Smooth muscle cell (in vitro differentiated cells): ENCODE measurements around the gene ADAM22. TPM values are rescaled to one million over a fixed set of nuclear protein-coding genes. Genes with fewer than 3 reads are reported as not detected.
"Not testable (repeated sequence)": the region's sequence is repeated elsewhere in the genome, so short reads cannot be mapped to it uniquely, and the experiment has no call there.

ENCODE experiments used
- DNase-seq: peaks from one replicate; lab custom pipeline; 2025; ENCODE audit not compliant: unreplicated experiment; lab: John Stamatoyannopoulos, UW
- H2AFZ ChIP-seq: fragments of 200-600 bp; sonication (generic); 2 replicates; pipeline ENCODE4 v1.6.0; 2016; ENCODE audit warnings: antibody characterized with exemption, low read depth, mild to moderate bottlenecking
- H3F3A ChIP-seq: fragments of 200-600 bp; sonication (generic); 2 replicates; pipeline ENCODE4 v1.6.0; 2017; ENCODE audit warnings: antibody characterized with exemption, low read depth
- H3K27ac ChIP-seq: fragments of 200-600 bp; sonication (generic); 2 replicates; pipeline ENCODE4 v1.5.1; 2016; ENCODE audit warnings: low read depth, mild to moderate bottlenecking
- H3K27me3 ChIP-seq: fragments of 200-600 bp; sonication (generic); 2 replicates; pipeline ENCODE4 v1.6.1; 2016; ENCODE audit warnings: low read depth, mild to moderate bottlenecking
- H3K36me3 ChIP-seq: fragments of 200-600 bp; sonication (generic); 2 replicates; pipeline ENCODE4 v1.5.1; 2016; ENCODE audit warnings: low read depth
- H3K4me1 ChIP-seq: fragments of 200-600 bp; sonication (generic); 2 replicates; pipeline ENCODE4 v1.5.1; 2016; ENCODE audit warnings: low read depth
- H3K4me2 ChIP-seq: fragments of 200-600 bp; sonication (generic); 2 replicates; pipeline ENCODE4 v1.6.0; 2016; ENCODE audit warnings: mild to moderate bottlenecking
- H3K4me3 ChIP-seq: fragments of 200-600 bp; sonication (generic); 2 replicates; pipeline ENCODE4 v1.5.1; 2016; ENCODE audit warnings: mild to moderate bottlenecking
- H3K79me2 ChIP-seq: fragments of 200-600 bp; sonication (generic); 2 replicates; pipeline ENCODE4 v1.6.0; 2016; ENCODE audit warnings: low read depth, mild to moderate bottlenecking
- H3K9ac ChIP-seq: fragments of 200-600 bp; sonication (generic); 2 replicates; pipeline ENCODE4 v1.6.0; 2016; ENCODE audit warnings: low read depth
- H3K9me3 ChIP-seq: fragments of 200-600 bp; sonication (generic); replicated peaks from 2 replicates; pipeline ENCODE4 v1.5.1; 2016; ENCODE audit warnings: low read depth
- H4K20me1 ChIP-seq: fragments of 200-600 bp; sonication (generic); 2 replicates; pipeline ENCODE4 v1.6.0; 2016; ENCODE audit warnings: low read depth
- CTCF ChIP-seq: fragments of 200-600 bp; sonication (generic); IDR thresholded peaks from 2 replicates; pipeline ENCODE4 v1.5.1; 2017; ENCODE audit warnings: borderline replicate concordance, mild to moderate bottlenecking, antibody characterized with exemption; ENCODE audit not compliant: insufficient read depth, poor library complexity, severe bottlenecking
- WGBS: methylation state at CpG from one replicate; pipeline ENCODE4 v1.1.7; 2016; ENCODE audit warnings: low lambda C conversion rate; 5-methylcytosine and 5-hydroxymethylcytosine counted together
- polyA plus RNA-seq: library from polyadenylated mRNA; unstranded; fragments of >200 nt; fragmentation: Nextera tagmentation; extraction: Ambion mirVana; gene quantifications from 2 replicates; pipeline ENCODE4 v1.2.1, GENCODE V29; 2016
- total RNA-seq: library from RNA; depleted of rRNA; stranded (reverse); fragments of >200 nt; gene quantifications from 2 replicates; pipeline ENCODE4 v1.2.3, GENCODE V29; 2014

ADAM22 gene
- total and polyA plus RNA-seq, 2 experiments from 2014 or later, result 0.10 to 0.22 TPM

GRCh38 chr7:87918740-87919139, 15.3 kb upstream of the ADAM22 start:
- H3K4me1 ChIP-seq, result no peaks in the 10 kb centered on the region
- WGBS, result 64% methylated on average over 1 of the region's 1 CpG

GRCh38 chr7:87919875-87920274, 14.2 kb upstream of the ADAM22 start:
- DNase-seq, result no peak
- H3F3A ChIP-seq, result no peaks in the 10 kb centered on the region
- H3K79me2 ChIP-seq, result no peaks in the 10 kb centered on the region
- no peak overlapping the region for H2AFZ ChIP-seq
- H3K4me3 ChIP-seq, result no peak overlapping the region
- H3K4me1 ChIP-seq, result no peaks in the 10 kb centered on the region
- no peaks in the 10 kb centered on the region for H4K20me1 ChIP-seq
- no peak overlapping the region for H3K9ac ChIP-seq
- no peak overlapping the region for H3K4me2 ChIP-seq
- no peak overlapping the region for H3K27ac ChIP-seq
- H3K9me3 ChIP-seq, result no peaks in the 10 kb centered on the region
- no peak for TF ChIP-seq CTCF
- H3K36me3 ChIP-seq, result no peaks in the 10 kb centered on the region
- H3K27me3 ChIP-seq, result no peaks in the 10 kb centered on the region
- WGBS, result 87% methylated on average over 6 of the region's 6 CpGs

More at GRCh38 chr7:87918740-87919139, 15.3 kb upstream of the ADAM22 start:
- no peak overlapping the region for H3K27ac ChIP-seq
- DNase-seq, result no peak
- H3K27me3 ChIP-seq, result no peaks in the 10 kb centered on the region
- no peak for TF ChIP-seq CTCF
- no peaks in the 10 kb centered on the region for H3K9me3 ChIP-seq
- H3K4me3 ChIP-seq, result no peak overlapping the region
- H3K79me2 ChIP-seq, result no peaks in the 10 kb centered on the region
- no peaks in the 10 kb centered on the region for H4K20me1 ChIP-seq
- H2AFZ ChIP-seq, result no peak overlapping the region
- H3F3A ChIP-seq, result no peaks in the 10 kb centered on the region
- H3K36me3 ChIP-seq, result no peaks in the 10 kb centered on the region
- H3K4me2 ChIP-seq, result no peak overlapping the region
- H3K9ac ChIP-seq, result no peak overlapping the region

- no peaks in the 10 kb centered on the region for H3K36me3 ChIP-seq
- DNase-seq, result no peak
- WGBS, result 73% methylated on average over 5 of the region's 5 CpGs
These were observed 13.5 kb upstream of the ADAM22 start for GRCh38 chr7:87920578-87920977.

GRCh38 chr7:87922759-87923395, 11.2 kb upstream of the ADAM22 start:
- H3K9me3 ChIP-seq, H3K27me3 ChIP-seq, H3K27ac ChIP-seq, H3F3A ChIP-seq, H2AFZ ChIP-seq, H3K4me2 ChIP-seq, H4K20me1 ChIP-seq, H3K79me2 ChIP-seq, H3K4me1 ChIP-seq, DNase-seq, H3K9ac ChIP-seq, H3K36me3 ChIP-seq, H3K4me3 ChIP-seq: not testable (repeated sequence)
- 94% methylated on average over 8 of the region's 8 CpGs for WGBS

More at GRCh38 chr7:87920578-87920977, 13.5 kb upstream of the ADAM22 start:
- Histone ChIP-seq H4K20me1 (no peaks in the 10 kb centered on the region), H2AFZ (no peak overlapping the region), H3K4me2 (no peak overlapping the region), H3K9ac (no peak overlapping the region), H3K4me3 (no peak overlapping the region), H3K27ac (no peak overlapping the region), H3K27me3 (no peaks in the 10 kb centered on the region), H3K79me2 (no peaks in the 10 kb centered on the region), H3K4me1 (no peaks in the 10 kb centered on the region), H3F3A (no peaks in the 10 kb centered on the region), H3K9me3 (no peaks in the 10 kb centered on the region)
- TF ChIP-seq CTCF, result no peak
